Measurements from ENCODE around the gene EQTN.

Gene EQTN

DNA sequence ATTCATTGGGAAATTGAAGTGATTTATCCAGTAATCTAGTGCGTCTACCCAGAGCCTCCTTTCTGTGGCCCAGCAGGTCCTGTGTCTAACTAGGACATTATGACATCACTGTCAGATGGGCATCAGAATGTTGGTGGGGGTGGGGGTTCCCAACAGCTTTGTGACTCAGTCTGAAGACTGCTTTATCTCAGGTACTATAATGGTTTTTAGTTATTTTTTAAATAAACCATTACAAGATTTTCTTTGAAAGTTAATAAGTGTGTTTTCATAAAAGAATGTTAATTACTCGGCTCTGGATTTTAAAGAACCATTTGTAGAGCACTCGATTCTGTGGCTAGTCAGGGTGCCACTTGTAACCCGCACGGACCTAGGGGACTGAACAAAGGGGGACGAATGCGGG is at the start of gene EQTN:
Gene EQTN, minus strand, starts transcription at position 101 of the 400 bp plus-strand sequence. Its CDS starts 95 bp downstream, at position 6.
- DNase-seq (ENCODE audit: low read depth) = no peak

DNA sequence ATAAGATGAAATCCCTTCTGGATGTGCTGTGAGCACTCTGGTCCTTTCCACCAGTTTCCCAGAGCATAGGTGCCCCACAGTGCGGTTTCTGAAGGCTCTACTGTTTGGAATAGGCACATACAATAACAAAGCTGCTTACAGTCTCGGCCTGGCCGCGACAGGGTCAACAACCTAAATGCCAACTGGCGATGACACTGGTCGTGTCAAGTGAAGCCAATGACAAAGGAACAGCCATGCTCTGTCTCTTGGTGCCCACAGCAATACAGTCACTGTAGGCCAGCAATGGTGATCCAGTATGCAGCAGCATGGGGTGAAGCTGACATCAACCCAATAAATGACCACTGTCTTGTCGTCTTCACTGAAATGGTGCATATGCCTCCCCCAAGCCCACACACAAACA is 47.8 kb upstream of the EQTN start:
- no peak for DNase-seq (ENCODE audit: low read depth)

DNA sequence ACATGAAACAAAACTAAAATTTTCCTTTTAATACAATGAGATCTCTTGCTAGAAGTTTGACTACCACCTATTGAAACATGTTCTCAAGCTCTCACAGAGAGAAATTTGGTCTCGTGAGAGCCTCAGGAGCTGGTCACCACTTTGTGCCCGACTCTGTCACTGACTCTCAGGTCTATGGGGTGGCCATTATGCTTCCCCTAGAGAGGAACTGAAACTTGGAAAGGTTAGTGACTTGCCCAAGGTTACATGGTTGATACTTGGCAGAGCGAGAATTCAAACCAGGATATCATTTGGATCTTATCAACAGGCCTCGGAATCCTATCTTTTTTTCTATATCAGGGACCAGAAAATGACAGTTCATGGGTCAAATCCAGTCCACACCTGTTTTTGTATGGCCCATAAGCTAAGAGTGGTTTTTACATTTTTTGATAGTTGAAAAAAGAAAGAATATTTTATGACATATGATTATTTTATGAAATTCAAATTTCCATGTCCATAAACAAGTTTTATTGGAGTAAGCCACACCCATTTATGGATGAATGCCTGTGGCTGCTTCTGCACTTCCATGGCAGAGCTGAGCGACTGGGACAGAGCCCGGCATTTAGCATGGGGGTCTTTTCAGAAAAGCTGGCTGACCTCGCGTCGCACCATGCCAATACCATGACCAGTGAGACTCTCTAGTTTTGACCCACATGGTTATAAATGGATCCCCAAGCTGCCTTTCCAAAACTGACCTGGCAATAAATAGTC is 44.8 kb upstream of the EQTN start:
- no peak for DNase-seq (ENCODE audit: low read depth)

DNA sequence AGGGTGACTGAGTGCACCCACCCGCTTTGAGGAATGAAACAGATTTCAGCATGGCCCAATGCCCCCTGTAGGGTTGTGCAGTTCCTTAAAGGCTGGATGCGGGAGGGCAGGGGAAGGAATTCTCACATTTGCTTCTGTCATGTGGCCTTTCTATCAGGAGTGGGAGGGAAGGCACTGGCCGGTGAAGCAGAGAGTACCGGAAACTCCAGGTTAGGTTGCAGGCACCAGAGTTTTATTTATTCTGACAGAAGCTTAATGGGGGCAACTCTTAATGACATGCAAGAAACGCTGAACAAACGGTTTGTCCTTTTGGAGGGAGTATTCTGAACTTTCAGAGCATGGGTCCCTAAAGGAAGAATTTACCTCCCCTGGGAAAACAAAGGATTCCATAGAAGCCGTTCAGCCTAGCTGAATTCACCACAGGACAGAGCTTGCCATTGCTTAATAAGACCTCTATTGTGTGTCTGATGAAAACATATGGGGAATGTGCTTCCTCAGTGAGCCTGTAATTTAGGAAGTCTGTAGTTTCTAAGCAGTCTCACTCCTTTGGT is 44.1 kb upstream of the EQTN start:
- no peak for DNase-seq (ENCODE audit: low read depth)

DNA sequence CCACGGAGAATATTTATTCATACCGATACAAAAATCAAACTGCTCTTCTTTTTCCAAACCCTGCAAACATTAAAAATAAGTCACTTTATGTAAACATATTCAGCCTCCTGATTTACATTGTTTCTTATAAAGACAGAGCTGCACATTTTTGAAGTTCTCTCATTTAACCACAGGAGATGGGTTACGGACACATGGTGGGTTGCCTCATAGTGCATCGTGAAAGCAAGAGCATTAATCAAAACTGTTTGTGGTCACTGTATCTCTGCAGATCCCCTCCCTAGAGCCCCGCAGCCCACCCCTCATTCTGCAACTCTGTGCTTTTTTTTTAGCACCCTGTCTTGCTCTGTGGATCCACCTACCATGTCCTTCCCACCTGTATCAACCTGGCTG is 43.3 kb upstream of the EQTN start:
- DNase-seq (ENCODE audit: low read depth) = no peak

DNA sequence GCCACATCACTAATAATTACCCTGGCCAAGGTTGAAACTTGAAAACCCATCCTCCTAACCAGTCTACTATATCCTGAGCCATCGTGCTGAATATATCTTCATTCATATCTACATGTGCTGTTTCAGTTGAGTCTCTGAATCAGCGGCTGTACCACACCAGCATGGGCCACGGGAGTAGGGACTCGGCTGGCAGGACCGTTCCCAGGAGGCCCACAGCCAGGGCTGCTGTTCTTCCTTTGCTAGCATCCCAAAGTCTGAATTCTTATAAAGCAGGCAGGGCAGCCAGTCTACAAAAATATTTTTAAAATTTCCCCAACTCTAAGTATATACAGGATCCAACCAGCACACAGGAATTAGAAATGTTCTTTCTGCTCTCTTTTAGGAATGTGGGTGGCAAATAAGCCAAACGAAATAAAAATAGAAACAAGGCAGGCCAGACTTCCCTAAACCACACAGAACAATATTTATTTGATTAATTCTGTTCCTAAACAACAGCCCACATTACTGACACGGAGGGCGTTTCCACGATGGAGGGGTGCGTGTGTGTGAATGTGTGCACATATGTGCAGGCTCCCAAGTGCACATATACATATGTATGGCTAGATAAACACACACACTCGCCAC is 42.8 kb upstream of the EQTN start:
- DNase-seq (ENCODE audit: low read depth) = no peak

DNA sequence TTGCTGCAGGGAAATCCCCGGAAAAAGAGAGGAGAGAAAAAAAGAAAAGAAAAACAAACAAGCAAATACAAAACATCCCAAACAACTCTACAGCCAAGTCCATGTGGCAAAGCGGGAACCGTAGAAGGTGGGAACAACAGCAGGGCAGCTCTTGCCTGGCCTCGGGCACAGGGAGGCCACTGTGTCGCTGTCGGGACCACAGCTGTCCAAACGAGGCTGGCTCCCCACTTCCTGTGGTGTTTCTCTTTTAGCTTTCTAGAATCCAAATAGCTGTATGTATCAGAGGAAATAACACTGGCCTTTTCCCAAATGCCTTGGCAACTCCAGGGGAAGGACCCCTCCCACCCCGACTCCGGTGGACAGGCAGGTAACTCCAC is 41.6 kb upstream of the EQTN start:
- DNase-seq (ENCODE audit: low read depth) = no peak

DNA sequence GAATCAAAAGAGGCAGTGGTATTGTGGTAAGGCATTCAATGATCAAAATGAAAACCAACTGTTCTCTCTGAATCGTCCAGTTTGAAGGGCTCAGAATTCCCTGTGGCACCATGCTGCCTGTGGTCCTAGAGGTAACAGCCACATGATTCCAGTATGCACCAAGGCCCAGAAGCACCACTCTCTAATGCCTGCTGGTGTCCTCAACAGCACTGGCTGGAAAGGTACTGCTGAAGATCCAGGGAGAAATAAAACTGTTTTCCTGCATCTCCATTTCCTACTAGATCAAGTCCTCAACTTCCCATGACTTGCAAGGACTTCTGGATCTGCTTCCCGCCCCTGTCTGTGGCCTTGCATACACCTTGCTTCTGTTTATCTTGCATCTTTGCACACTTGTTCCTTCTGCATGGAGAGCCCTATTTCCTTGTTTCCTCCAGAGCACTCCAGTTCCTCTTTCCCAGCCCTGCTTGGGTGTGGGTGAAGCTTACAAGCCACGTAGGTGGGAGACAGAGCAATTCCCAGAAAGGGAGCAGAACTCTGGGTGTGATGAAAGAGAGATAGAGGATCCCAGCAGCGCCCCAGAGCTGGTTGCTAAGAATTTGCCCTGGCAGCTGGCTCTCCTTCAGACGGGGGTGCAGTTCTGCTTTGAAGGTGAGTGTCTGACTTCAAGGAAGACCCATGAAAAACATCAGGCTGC is 41.0 kb upstream of the EQTN start:
- no peak for DNase-seq (ENCODE audit: low read depth)

DNA sequence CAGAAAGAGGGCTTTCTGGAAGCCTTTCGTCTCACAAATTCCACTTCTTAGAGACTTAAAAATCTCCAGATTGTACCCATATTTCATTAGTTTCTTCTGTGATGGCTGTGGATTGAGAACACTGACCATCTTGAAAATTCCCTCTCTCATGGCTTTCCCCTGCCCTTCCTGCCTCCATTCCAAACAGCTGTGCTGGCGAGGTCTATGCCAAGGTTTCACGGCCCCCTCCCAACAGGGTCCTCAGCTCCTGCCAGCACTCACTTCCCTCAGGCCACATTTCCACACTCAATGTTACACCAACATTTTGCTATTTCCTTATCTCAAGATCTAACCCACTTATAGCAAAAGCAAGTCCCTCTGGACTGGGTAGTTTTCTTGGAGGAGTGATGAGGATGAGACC is 40.3 kb upstream of the EQTN start:
- DNase-seq (ENCODE audit: low read depth) = no peak

DNA sequence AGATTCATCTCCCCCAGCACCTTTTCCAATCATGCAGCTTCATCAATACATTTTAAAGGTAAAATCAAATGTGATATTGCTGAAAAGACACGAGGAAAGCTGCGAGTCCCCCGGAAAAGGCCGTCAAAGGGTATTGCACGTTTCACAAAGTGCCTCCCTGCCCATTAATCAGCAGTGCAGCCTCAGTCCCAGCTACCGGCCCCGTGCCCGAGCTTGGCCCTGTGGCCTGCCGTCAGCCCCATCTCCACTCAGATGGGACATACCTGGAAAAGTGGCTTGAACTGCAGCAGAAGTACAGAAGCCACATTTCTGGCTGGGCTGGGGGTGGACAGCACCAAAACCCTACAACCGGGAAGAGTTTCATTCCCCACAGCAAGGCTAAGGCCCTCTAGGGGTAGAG is 39.9 kb upstream of the EQTN start:
- DNase-seq (ENCODE audit: low read depth) = no peak

DNA sequence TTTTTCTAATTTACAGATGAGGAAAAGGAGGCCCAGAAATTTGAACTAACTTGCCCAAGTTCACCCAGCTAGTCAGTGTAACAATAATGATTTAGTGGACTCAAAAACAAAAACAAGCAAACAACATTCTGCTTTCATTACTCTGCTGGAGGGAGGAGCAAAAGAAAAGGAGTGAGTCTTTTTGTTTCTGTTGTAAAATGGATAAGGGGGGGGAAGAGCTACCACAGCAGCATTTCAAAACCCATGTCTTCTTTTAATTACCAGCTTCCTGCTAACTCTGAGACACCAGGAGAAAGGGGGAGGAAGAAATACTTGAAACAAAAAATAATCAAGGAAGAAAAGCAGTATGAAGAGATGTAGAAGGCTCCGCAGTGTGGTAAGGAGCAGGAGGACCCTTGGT is 39.2 kb upstream of the EQTN start:
- DNase-seq (ENCODE audit: low read depth) = no peak

DNA sequence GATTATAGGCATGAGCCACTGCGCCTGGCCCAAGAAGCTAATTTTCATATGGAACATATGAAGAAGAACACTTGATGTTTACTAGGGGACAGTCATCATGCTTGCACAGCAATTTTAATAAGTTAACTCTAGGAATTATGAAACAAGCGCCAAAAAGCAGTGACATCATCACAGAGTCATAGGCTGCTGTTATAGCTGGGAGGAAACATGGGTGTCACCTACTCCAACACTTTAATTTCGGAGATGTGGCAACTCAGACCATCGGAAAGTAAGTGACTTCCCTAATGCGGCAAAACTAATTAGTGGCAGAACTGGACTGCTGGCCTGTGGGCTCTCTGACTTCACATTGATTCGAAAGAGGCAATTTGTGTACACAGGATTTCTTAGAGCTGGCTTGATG is 38.1 kb upstream of the EQTN start:
- DNase-seq (ENCODE audit: low read depth) = no peak

DNA sequence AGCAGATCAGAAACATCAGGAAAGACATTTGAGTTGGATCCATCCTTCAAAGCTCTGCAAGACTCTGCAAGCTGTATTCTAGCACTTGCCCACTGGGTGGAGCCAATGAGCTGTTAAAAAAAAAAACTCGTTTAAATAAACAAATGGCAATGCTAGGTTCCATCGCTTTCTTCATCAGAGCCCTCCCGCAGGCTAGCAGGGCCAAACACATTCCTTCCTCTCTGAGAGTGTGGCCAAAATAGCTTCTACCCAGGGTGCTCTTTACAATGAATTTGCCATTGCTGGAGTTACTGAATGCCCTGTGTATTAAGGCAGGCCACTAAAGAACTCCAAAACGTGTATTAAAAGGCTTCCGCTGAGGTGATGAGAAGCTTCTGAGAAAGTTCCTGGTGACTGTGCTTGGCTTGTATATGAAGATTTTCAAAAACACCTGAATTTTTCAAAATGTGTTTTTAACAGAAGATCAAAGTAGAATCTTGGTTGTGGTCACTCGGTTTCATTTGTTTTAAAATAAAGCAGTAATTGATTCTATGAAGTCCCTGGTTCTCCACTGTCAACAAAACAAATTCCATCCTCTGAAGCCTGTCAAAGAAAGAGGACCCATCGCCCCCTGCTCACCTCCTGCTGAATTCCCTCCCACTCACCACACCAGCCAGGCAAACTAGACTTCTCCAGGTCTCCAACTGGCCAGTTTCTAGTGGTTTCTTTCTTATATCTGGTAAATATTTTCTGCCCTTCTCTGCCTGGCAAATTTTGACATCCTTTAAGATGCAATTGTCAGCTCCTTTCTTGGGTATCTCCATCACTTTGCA is 36.5 kb upstream of the EQTN start:
- peak; percentile 83 for DNase-seq (ENCODE audit: low read depth)

DNA sequence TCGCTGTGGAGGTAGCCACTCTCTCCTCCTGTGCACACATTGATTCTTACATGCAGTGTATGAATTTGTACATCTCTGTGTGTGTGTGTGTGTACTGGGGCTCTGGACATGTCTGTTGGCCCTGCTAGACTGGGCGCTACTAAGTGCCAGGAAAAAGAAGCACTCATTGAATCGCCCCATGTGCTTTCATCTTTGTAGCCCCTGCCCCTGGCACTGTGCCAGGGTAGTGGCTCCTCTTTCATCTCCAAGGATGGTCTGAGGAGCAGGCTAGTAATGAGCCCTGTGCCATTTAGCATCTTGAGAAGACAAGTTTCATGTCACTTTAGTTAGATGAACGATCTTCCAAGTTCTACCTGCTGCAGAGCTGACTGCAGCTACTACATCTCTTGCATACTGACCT is 34.4 kb upstream of the EQTN start:
- no peak for DNase-seq (ENCODE audit: low read depth)

DNA sequence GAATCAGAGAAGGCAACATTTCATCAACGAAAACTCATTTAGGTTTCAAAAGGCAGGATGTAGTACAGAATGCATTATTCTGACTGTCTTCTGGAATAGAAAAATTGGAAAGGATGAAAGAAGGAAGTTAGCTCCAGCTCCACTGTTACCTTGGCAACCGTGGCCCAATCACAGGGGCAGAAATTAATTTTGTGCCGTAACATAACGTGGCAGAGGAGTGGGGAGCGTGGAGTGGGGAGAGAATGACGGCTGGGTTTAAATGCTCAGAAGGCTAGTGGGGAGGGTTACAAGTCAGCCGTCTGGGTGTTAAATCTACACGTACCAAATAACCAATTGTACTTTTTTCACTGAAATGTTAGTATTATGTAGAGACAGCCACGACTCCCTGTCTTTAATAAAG is 32.3 kb upstream of the EQTN start:
- DNase-seq (ENCODE audit: low read depth) = no peak

DNA sequence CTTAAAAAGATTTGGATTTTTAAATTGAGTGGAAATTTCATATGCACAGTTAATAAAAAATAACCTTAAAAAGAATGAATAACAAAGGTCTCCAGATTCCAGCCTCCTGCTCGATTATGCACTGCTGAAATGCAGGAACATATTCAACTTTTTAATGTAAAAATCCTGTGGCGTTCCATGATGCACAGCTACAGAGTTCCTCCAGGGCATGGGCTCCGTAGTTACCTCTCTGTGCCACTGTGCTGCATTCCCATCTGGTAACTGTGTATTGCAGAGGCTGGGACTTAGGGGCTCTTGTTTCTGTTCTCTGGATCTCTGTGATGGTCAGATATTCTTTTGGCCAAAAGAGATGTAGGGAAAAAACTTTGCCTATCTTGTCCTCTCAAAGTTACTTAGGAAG is 31.5 kb upstream of the EQTN start:
- DNase-seq (ENCODE audit: low read depth) = no peak

DNA sequence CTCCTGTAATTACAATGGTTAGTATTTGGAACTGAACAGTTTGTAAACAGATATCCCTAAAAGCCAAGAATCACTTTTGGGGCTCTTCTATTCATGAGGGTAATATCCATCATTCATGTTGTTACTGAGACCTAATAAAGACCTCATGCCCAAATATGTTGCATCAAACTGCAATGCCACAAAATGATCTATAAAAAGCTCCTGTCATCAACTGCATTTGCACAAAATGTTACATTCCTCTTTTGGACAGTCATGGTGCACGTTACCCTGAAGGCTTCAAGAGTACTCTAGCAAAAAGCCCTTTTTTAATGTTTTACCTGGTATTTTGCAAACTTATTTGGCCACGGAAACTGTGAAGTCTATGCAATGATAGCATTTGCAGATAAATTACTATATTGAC is 14.2 kb upstream of the EQTN start:
- DNase-seq (ENCODE audit: low read depth) = no peak

DNA sequence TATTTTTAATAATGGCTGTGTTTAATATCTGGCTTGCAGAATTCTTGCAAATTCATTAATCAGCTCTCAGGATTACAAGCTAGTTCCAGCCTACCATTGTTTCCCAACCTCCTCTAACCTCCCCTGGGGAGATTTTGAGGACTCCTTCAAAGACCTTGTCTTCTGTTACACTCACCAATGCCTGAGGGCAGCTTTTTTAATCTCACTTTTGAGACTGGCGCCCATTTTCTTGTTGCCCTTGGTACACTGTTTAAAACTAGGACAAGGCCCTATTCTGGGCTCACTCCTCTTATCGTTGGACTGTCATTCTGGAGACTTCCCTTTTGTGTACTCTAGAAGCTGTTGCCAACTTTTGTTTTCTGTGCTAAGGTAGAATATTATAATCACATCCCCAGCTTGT is 13.6 kb upstream of the EQTN start:
- no peak for DNase-seq (ENCODE audit: low read depth)

DNA sequence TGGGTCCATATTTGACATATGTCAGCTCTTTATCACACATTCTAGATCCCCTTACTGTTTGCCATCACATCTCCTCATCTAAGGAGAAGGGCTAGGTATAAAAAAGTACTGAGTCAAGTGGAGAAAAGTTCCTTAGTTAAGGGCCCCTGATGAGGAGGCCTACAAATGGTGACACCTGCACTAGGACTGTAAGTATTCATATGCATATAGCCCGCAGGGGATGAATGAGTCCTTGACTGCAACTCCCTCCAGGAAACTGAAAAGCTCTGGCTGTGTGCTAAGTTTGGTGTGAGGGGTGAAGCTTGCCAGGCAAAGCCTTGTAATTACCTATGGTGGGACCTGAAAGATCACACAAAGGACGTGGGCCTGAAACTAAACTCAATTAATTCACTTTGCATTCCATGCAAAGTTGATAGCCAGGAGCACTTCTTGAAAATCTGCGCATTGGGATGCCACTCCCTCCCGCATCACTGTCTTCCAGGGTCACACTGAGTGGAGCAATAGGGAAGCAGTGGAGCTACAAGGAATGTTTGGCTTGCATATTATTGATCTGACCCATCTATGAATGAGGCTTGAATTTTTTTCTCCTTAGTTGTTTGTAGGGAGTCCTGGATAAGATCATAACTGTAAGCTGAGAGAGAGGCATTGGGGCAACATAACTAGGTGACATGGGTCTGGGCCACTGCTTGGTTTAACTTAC is 11.9 kb upstream of the EQTN start:
- no peak for DNase-seq (ENCODE audit: low read depth)

DNA sequence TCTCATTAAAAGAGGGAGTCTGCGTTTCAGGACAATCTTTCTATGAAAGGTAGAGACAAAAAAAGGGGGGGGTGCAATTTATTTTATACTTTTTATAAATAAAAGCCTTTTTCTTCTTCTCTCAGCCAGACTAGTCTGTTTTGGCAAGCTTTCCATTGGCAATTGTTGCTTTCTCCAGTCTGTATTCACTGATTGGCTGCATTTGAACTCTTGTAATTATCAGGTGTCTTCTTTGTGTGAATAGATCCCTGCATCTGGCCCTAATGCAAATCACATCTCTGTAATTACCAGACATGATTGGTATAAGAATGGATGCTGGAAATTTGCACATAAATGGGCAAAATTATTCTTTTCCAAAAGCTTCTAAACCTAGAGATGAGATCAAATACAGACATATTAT is 7.6 kb upstream of the EQTN start:
- no peak for DNase-seq (ENCODE audit: low read depth)

DNA sequence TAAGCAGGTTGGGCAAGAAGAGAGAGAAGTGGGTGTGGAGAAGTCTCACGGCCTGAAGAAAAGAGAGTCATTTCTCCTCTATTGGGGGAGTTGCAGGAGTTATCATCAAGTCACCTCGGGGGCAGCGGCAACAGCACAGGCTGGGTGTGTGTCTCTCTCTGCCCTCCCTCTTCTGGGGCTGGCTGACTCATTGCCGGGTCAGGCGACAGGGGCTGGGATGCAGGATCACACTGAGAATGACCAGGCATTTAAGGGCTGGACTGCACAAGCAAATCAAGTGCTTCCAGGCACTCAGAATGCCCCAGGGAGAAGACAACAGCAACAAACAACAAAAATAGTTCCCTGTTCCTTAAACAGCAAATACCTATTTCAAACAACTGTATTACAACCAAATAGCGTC is 6.3 kb upstream of the EQTN start:
- peak; percentile 22 for DNase-seq (ENCODE audit: low read depth)

DNA sequence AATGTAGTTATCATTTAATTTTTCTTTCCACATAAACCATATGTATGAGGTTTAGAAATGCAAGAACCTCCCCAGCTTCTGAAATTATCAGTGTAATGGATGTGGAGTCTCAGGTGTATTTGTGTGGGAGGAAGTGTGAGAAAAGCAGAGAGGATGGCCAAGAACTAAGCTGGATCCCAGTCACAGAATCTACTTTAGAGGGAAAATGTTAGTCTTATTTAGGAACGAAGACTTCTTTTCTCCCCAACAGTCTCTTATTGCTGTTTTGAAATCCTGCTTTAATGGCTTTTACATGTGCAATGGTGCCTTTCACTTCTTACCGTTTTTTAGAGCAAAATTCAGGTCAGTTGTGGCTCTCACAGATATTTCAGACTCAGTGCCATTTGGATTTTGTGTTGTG is 3.0 kb downstream of the EQTN start:
- no peak for DNase-seq (ENCODE audit: low read depth)

All from EH (cell line).